Fibroblast of pulmonary artery (primary cell): ENCODE measurements around the gene TMEM184B.

ENCODE experiments used
- DNase-seq: peaks from one replicate; pipeline ENCODE4 v3.0.0-alpha.2; 2010; ENCODE audit warnings: low read depth
- H3K4me3 ChIP-seq: replicated peaks from 2 replicates; pipeline ENCODE4 v1.5.1; 2011; ENCODE audit warnings: low read depth, mild to moderate bottlenecking, control low read depth, low read length, moderate library complexity
- CTCF ChIP-seq: IDR thresholded peaks from 2 replicates; pipeline ENCODE4 v1.5.1; 2011; ENCODE audit warnings: mild to moderate bottlenecking, control low read depth, low read length, inconsistent platforms; ENCODE audit errors: missing control alignments

TMEM184B gene

GRCh38 chr22:38264322-38264843 lies 8.4 kb downstream of the TMEM184B start:
- no peak for DNase-seq
- TF ChIP-seq CTCF, result no peak
- H3K4me3 ChIP-seq, result no peak overlapping the region

- DNase-seq, result no peak
- H3K4me3 ChIP-seq, result no peak overlapping the region
- peak; percentile 55 for TF ChIP-seq CTCF
These were observed 10.6 kb downstream of the TMEM184B start for GRCh38 chr22:38262051-38262795.

- DNase-seq, result no peak
- peak; percentile 20 for TF ChIP-seq CTCF
- H3K4me3 ChIP-seq, result no peak overlapping the region
These were observed 11.8 kb downstream of the TMEM184B start for GRCh38 chr22:38260761-38261681.

- DNase-seq, result no peak
- no peak for TF ChIP-seq CTCF
- no peak overlapping the region for H3K4me3 ChIP-seq
These were observed 13.4 kb downstream of the TMEM184B start for GRCh38 chr22:38259370-38259769.

DNA sequence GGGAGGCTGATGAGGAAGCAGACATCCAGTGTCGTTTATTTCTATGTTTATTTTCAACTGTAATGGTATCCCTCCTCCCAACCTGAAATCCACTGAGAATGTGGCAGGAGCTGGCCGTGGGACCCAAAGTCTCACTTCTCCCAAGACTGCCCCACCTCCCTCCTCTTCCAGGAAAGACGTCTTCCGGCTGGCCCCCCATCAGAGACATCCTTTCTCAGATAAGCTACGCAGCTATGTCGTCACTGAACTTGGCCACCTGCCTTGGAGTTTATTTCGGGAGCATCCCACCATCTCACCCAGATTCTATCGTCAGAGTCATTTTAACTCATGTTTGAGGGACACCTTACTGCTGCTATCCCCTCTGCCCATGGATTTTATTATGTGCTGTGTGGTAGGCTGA lies 13.9 kb downstream of the TMEM184B start:
- DNase-seq, result peak; percentile 96
- TF ChIP-seq CTCF, result no peak
- H3K4me3 ChIP-seq, result no peak overlapping the region

DNA sequence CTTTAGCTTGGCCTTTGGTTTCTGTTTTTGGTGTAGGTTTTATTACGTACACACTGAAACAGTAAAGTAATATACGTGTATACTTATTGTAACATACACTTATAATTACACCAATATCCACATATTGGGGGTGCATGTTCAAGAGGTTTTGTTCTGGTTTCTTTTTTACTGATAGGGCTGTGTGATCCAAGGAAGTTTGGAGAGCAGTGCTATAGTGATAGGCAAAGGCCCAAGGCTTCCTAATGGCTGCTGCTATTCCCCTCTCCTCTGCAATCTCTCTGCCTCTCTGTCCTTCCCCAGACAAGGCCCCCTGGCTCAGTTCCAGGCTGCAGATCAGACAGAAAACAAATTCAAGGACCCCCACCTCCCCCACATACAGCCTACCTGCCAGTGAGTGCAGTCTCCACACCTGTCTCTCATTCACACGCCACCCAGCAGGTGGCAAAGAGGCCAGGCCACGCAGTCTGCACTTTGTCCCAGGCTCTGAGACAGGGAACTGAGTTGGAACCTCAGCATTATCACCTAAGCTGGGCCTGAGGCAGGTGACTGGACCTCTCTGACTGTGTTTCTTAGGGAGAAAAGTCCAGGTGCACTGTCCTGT lies 15.1 kb downstream of the TMEM184B start:
- no peak for TF ChIP-seq CTCF
- peak overlapping the region; percentile 28 for H3K4me3 ChIP-seq
- no peak for DNase-seq
